GM10266 (cell line): Measurements from ENCODE around the gene PLA2G2D.

Experiments used
- DNase-seq: peaks from one replicate; pipeline ENCODE4 v3.0.0; 2012; ENCODE audit errors: extremely low spot score
- CTCF ChIP-seq: IDR thresholded peaks from 2 replicates; pipeline ENCODE4 v1.5.1; 2012; ENCODE audit warnings: mild to moderate bottlenecking, low read depth; ENCODE audit not compliant: control insufficient read depth, insufficient read depth; ENCODE audit errors: missing control alignments

Gene PLA2G2D

DNA sequence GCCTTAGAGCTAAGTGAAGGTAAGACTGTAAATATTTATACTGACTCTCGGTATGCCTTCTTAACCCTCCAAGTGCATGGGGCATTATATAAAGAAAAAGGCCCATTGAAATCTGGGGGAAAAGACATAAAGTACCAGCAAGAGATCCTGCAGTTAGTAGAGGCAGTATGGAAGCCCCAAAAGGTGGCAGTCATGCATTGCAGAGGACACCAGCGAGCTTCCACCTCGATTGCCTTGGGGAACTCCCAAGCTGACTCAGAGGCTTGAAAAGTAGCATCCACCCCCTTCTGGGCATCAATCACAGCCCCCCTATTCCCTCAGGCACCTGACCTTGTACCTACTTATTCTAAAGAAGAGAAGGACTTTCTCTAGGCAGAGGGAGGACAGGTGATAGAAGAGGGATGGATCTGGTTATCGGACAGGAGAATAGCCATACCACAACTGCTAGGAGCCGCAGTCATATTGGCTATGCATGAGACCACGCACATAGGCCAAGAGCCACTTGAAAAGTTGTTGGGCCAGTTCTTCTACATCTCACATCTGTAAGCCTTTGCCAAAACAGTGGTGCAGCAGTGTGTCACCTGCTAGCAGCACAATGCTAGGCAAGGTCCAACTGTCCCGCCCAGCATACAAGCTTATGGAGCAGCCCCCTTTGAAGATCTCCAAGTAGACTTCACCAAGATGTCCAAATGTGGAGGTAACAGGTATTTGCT, 39.2 kb upstream of the PLA2G2D start:
- peak; percentile 17 for TF ChIP-seq CTCF
- no peak for DNase-seq

- no peak for DNase-seq
Measured at GRCh38 chr1:20154301-20154831, 35.0 kb upstream of the PLA2G2D start.

DNA sequence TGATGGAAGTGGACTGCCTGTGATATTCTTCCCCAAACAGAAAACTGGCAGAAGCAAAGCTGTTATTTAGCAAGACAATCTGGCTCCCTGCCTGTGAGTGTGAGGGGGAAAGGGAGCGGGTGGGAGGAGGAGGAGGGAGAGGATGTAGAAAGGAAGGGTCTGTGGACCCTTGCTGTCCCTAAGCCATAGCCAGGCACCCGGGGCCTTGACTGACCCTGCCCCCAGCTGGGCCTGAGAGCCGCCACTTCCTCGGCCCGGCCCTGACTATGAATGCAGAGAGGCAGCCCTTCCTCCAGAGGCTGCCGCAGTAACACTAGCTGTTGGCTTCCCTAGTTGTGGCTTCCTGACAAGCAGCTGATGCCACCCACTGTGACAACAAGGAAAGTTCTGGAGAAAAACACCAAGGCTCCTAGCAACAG, 33.7 kb upstream of the PLA2G2D start:
- TF ChIP-seq CTCF, result no peak
- DNase-seq, result no peak

More at GRCh38 chr1:20154301-20154831, 35.0 kb upstream of the PLA2G2D start:
- TF ChIP-seq CTCF, result no peak

- DNase-seq, result no peak
- TF ChIP-seq CTCF, result no peak
Measured at GRCh38 chr1:20152599-20152930, 33.2 kb upstream of the PLA2G2D start.

- peak; percentile 88 for TF ChIP-seq CTCF
- peak; percentile 87 for DNase-seq
Measured at GRCh38 chr1:20151906-20152598, 32.7 kb upstream of the PLA2G2D start.

GRCh38 chr1:20150969-20151368, 31.6 kb upstream of the PLA2G2D start:
- DNase-seq, result no peak

More at GRCh38 chr1:20150969-20151368, 31.6 kb upstream of the PLA2G2D start:
- TF ChIP-seq CTCF, result no peak
